Activated CD4-positive, alpha-beta memory T cell treated with anti-CD3 and anti-CD28 coated beads for 36 hours (primary cell): ENCODE data around the gene HSBP1L1. TPM values are rescaled to one million over a fixed set of nuclear protein-coding genes. Genes with fewer than 3 reads are reported as not detected.

Experiments
- CTCF ChIA-PET: fragments of 350-600 bp; sonication (Branson Sonifier 250); formaldehyde crosslinking; loops from one replicate; lab custom pipeline; 2021; ENCODE audit warnings: antibody characterized with exemption, inconsistent platforms; lab: Charles Lee
- POLR2A ChIA-PET: fragments of 350-600 bp; sonication (Branson Sonifier 250); formaldehyde crosslinking; loops from one replicate; lab custom pipeline; 2021; ENCODE audit warnings: antibody characterized with exemption; lab: Charles Lee
- DNase-seq: peaks from one replicate; pipeline ENCODE4 v3.0.0-alpha.2; 2020
- H3K27ac Mint-ChIP-seq: one replicate; pipeline ENCODE4 v1.8.0; 2021; ENCODE audit warnings: mixed read lengths
- H3K27me3 Mint-ChIP-seq: one replicate; pipeline ENCODE4 v1.8.0; 2021; ENCODE audit warnings: mixed read lengths
- H3K36me3 Mint-ChIP-seq: one replicate; pipeline ENCODE4 v1.8.0; 2021; ENCODE audit warnings: mixed read lengths
- H3K4me1 Mint-ChIP-seq: one replicate; pipeline ENCODE4 v1.8.0; 2021; ENCODE audit warnings: low read depth, mixed read lengths
- H3K4me3 Mint-ChIP-seq: one replicate; pipeline ENCODE4 v1.8.0; 2021; ENCODE audit warnings: mild to moderate bottlenecking, mixed read lengths
- H3K9me3 Mint-ChIP-seq: one replicate; pipeline ENCODE4 v1.8.0; 2021; ENCODE audit warnings: mixed read lengths
- intact Hi-C: fragments of 100-400 bp; cut with micrococcal nuclease; formaldehyde crosslinking; loops from one replicate; pipeline ENCODE4 v1.15.1; 2023
- total RNA-seq, 2 experiments: library from RNA; stranded (reverse); gene quantifications; one replicate each; pipeline ENCODE4 v1.2.3, GENCODE V29; 2021

The HSBP1L1 gene
- total RNA-seq, result 1 to 10 TPM; 8.5 to 8.8 TPM

- no peaks in the 10 kb centered on the region for H3K9me3 Mint-ChIP-seq
- peak within 1 kb of the TSS; percentile 77 for H3K27ac Mint-ChIP-seq
- intact Hi-C loops, result loop anchor here (10.0 kb wide), 1 partner anchor 560 kb away; no protein-coding TSS in a partner anchor
- H3K36me3 Mint-ChIP-seq, result peaks cover 1% of the 10 kb centered on the region
- peak within 1 kb of the TSS; percentile 72 for H3K4me3 Mint-ChIP-seq
- peak; percentile 79 for DNase-seq
- peaks cover 35% of the 10 kb centered on the region for H3K4me1 Mint-ChIP-seq
- peaks cover 4% of the 10 kb centered on the region for H3K27me3 Mint-ChIP-seq
- ChIA-PET POLR2A (interaction anchor here (1.7 kb wide), 1 partner anchor 13 kb away, joined by 8 read pairs; the partner anchor contains the start of gene SLC66A2), CTCF (interaction anchor here (0.7 to 1.4 kb wide), 5 partner anchors 11 to 285 kb away, joined by 3 to 7 read pairs (median 5); partner anchors contain the start of gene CTDP1)
Measured at GRCh38 chr18:79964330-79965118, at the start of gene HSBP1L1. HSBP1L1 (plus strand) TSS chr18:79964643; CDS start chr18:79964736, 93 bp downstream.

- H3K9me3 Mint-ChIP-seq, result no peaks in the 10 kb centered on the region
- H3K4me3 Mint-ChIP-seq, result no peak overlapping the region
- H3K4me1 Mint-ChIP-seq, result no peaks in the 10 kb centered on the region
- H3K27ac Mint-ChIP-seq, result no peak overlapping the region
- POLR2A ChIA-PET, result no interaction called here
- DNase-seq, result peak; percentile 5
- H3K27me3 Mint-ChIP-seq, result no peaks in the 10 kb centered on the region
- peaks cover 13% of the 10 kb centered on the region for H3K36me3 Mint-ChIP-seq
- CTCF ChIA-PET, result no interaction called here
- intact Hi-C loops, result no loop called here
Measured at GRCh38 chr18:79915161-79916127, 49.0 kb upstream of the HSBP1L1 start.

DNA sequence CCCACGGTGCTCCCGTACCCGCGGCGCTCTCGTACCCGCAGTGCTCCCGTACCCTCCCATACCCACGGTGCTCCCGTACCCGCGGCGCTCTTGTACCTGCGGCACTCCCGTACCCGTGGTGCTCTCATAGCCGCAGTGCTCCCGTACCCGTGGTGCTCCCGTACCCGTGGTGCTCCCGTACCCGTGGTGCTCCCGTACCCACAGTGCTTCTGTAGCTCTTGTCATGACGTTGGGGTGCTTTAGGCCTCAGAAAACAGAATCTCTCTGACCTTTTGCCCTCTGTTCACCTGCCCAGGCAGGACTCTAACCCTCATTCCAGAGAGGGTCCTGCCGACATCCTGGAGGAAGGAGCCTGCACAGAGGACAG, 48.3 kb upstream of the HSBP1L1 start:
- H3K9me3 Mint-ChIP-seq, result no peaks in the 10 kb centered on the region
- no peak overlapping the region for H3K27ac Mint-ChIP-seq
- no peaks in the 10 kb centered on the region for H3K4me1 Mint-ChIP-seq
- H3K27me3 Mint-ChIP-seq, result no peaks in the 10 kb centered on the region
- intact Hi-C loops, result no loop called here
- no peak for DNase-seq
- POLR2A ChIA-PET, result no interaction called here
- peaks cover 13% of the 10 kb centered on the region for H3K36me3 Mint-ChIP-seq
- H3K4me3 Mint-ChIP-seq, result no peak overlapping the region
- CTCF ChIA-PET, result no interaction called here

GRCh38 chr18:79916546-79917168, 47.8 kb upstream of the HSBP1L1 start:
- Mint-ChIP-seq H3K4me3 (no peak overlapping the region), H3K27me3 (no peaks in the 10 kb centered on the region), H3K9me3 (no peaks in the 10 kb centered on the region), H3K27ac (no peak overlapping the region), H3K4me1 (no peaks in the 10 kb centered on the region), H3K36me3 (peaks cover 13% of the 10 kb centered on the region)
- intact Hi-C loops, result no loop called here
- ChIA-PET CTCF (no interaction called here), POLR2A (no interaction called here)
- peak; percentile 4 for DNase-seq

- CTCF ChIA-PET, result no interaction called here
- intact Hi-C loops, result no loop called here
Measured at GRCh38 chr18:79917169-79917852, 47.1 kb upstream of the HSBP1L1 start.

GRCh38 chr18:79917853-79918614, 46.4 kb upstream of the HSBP1L1 start:
- intact Hi-C loops, result no loop called here
- Mint-ChIP-seq H3K36me3 (peaks cover 10% of the 10 kb centered on the region), H3K4me3 (no peak overlapping the region), H3K9me3 (no peaks in the 10 kb centered on the region), H3K27me3 (no peaks in the 10 kb centered on the region), H3K27ac (no peak overlapping the region), H3K4me1 (no peaks in the 10 kb centered on the region)
- DNase-seq, result peak; percentile 7
- ChIA-PET POLR2A (no interaction called here), CTCF (no interaction called here)

More at GRCh38 chr18:79917169-79917852, 47.1 kb upstream of the HSBP1L1 start:
- POLR2A ChIA-PET, result no interaction called here
- no peaks in the 10 kb centered on the region for H3K4me1 Mint-ChIP-seq
- peak; percentile 7 for DNase-seq
- no peak overlapping the region for H3K27ac Mint-ChIP-seq
- no peak overlapping the region for H3K4me3 Mint-ChIP-seq
- H3K9me3 Mint-ChIP-seq, result no peaks in the 10 kb centered on the region
- no peaks in the 10 kb centered on the region for H3K27me3 Mint-ChIP-seq
- H3K36me3 Mint-ChIP-seq, result peaks cover 10% of the 10 kb centered on the region

DNA sequence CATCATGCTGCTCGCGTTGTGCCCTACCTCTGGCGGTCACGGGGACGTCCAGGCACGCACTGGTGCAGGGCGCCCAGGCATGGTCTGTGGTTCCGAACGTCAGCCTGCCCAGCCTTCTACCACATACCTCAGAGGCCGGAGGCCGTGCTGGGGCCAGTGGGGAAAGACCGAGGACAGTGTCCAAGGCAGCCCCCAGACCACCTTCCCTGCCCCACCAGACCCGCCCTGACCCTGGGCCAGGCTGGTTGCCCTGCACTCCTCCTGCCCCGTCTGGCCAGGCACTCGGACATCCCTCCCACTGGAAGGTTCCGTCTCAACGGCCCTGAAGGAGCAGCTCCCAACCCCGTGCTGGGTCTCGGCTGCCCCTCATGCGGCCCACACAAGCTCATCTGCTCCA, 45.8 kb upstream of the HSBP1L1 start:
- peaks cover 11% of the 10 kb centered on the region for H3K36me3 Mint-ChIP-seq
- POLR2A ChIA-PET, result no interaction called here
- no peaks in the 10 kb centered on the region for H3K4me1 Mint-ChIP-seq
- no peaks in the 10 kb centered on the region for H3K27me3 Mint-ChIP-seq
- no peak for DNase-seq
- H3K27ac Mint-ChIP-seq, result no peak overlapping the region
- intact Hi-C loops, result no loop called here
- H3K4me3 Mint-ChIP-seq, result no peak overlapping the region
- CTCF ChIA-PET, result no interaction called here
- H3K9me3 Mint-ChIP-seq, result no peaks in the 10 kb centered on the region

DNA sequence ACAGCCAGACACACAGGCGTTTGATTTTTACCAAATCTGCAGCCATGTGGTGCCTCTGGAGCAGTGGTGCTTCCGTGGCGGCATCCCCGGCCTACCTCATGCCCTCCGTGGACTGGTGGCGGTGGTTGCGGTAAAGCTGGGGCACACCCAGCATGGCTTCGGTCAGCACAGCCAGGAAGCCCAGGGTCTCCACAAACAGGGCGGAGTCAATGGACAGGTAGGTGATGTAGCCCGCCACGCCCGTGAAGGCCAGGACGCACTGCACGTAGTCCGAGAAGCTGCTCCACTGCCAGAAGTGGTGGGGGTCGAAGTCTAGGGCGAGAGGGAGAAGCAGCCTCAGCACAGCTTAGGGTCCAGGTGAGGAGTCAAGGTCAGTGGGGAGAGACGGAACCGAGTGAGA, 45.4 kb upstream of the HSBP1L1 start:
- Mint-ChIP-seq H3K4me1 (no peaks in the 10 kb centered on the region), H3K27ac (no peak overlapping the region), H3K27me3 (no peaks in the 10 kb centered on the region), H3K9me3 (no peaks in the 10 kb centered on the region), H3K4me3 (no peak overlapping the region), H3K36me3 (peaks cover 15% of the 10 kb centered on the region)
- POLR2A ChIA-PET, result no interaction called here
- CTCF ChIA-PET, result no interaction called here
- DNase-seq, result peak; percentile 4
- intact Hi-C loops, result no loop called here

DNA sequence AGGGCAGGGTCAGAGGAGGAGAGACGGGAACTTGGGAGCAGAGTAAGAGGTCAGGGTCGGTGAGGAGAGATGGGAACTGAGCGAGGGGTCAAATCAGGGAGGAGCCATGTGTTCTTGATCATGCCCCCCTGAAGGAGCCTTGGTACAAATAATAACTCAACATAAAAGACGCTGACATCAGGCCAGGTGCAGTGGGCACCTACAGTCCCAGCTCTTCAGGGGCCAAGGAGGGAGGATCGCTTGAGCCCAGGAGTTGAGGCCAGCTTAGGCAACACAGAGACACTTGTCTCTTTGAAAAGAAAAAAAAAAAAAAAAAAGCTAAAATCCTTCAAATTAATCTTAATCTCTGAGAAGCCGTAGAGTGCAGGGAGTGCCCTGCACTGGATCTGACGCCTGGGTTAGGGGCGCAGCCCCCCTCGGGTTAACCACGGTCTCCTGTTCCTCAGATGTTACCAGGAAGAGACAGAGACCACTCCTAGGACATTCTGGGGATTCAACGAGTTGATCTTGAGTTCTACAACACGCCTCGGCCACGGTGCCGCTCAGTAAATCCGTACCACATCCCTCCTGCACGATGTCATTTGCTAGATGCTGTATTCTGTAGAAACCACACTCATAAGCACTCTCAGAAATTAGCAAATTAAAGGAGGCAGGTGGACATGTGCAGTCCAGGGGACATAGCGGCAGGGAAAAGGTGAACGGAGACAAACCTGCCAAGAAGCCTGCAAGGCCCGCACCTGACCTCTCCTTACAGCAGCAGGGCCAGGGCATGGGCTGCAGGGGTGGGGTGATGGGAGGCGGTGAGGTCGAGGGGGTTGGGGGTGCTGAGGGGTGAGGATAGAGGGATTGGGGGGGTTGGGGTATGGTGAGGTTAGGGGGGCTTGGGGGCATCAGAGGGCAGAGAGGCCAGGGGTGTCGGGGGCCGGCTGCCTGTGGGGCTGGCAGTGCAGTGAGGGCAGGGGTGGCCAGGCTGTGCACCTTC, 42.2 kb upstream of the HSBP1L1 start:
- ChIA-PET CTCF (no interaction called here), POLR2A (no interaction called here)
- Mint-ChIP-seq H3K9me3 (no peaks in the 10 kb centered on the region), H3K36me3 (peaks cover 15% of the 10 kb centered on the region), H3K27me3 (no peaks in the 10 kb centered on the region), H3K27ac (no peak overlapping the region), H3K4me1 (no peaks in the 10 kb centered on the region), H3K4me3 (no peak overlapping the region)
- intact Hi-C loops, result no loop called here
- no peak for DNase-seq

GRCh38 chr18:79922971-79923411, 41.5 kb upstream of the HSBP1L1 start:
- DNase-seq, result no peak
- Mint-ChIP-seq H3K4me3 (no peak overlapping the region), H3K9me3 (no peaks in the 10 kb centered on the region), H3K27me3 (no peaks in the 10 kb centered on the region), H3K36me3 (peaks cover 15% of the 10 kb centered on the region), H3K4me1 (no peaks in the 10 kb centered on the region), H3K27ac (no peak overlapping the region)
- intact Hi-C loops, result no loop called here
- POLR2A ChIA-PET, result no interaction called here
- CTCF ChIA-PET, result no interaction called here
